GM23338 (cell line): ENCODE measurements around the gene FBXW11. TPM values are rescaled to one million over a fixed set of nuclear protein-coding genes. Genes with fewer than 3 reads are reported as not detected.

Experiments
- ATAC-seq: fragments of 200-7000 bp; cut with Tn5 transposase; 3 replicates; pipeline ENCODE4 v1.9.1; 2020
- DNase-seq: peaks from one replicate; pipeline ENCODE4 v3.0.0-alpha.2; 2015; ENCODE audit warnings: low spot score
- H2AFZ ChIP-seq: fragments of 200-600 bp; sonication (generic); 2 replicates; pipeline ENCODE4 v1.8.0; 2016; ENCODE audit warnings: antibody characterized with exemption, mild to moderate bottlenecking, moderate library complexity
- H3F3A ChIP-seq: fragments of 200-600 bp; sonication (generic); replicated peaks from 2 replicates; pipeline ENCODE4 v1.8.0; 2017; ENCODE audit warnings: antibody characterized with exemption, mixed run types, low read depth
- H3K27ac ChIP-seq: fragments of 200-600 bp; sonication (generic); 2 replicates; pipeline ENCODE4 v1.6.1; 2016; ENCODE audit warnings: low read depth
- H3K27me3 ChIP-seq: fragments of 200-600 bp; sonication (generic); 2 replicates; pipeline ENCODE4 v1.8.0; 2016; ENCODE audit warnings: mild to moderate bottlenecking, mixed run types, moderate library complexity; ENCODE audit not compliant: insufficient read depth
- H3K36me3 ChIP-seq: fragments of 200-600 bp; sonication (generic); 2 replicates; pipeline ENCODE4 v1.8.0; 2016; ENCODE audit warnings: mild to moderate bottlenecking; ENCODE audit not compliant: insufficient read depth
- H3K4me1 ChIP-seq: fragments of 200-600 bp; sonication (generic); 2 replicates; pipeline ENCODE4 v1.8.0; 2016; ENCODE audit warnings: mild to moderate bottlenecking, moderate library complexity; ENCODE audit not compliant: insufficient read depth
- H3K4me2 ChIP-seq: fragments of 200-600 bp; sonication (generic); 2 replicates; pipeline ENCODE4 v1.7.1; 2017; ENCODE audit warnings: mixed run types
- H3K4me3 ChIP-seq: fragments of 200-600 bp; sonication (generic); 2 replicates; pipeline ENCODE4 v1.6.1; 2016; ENCODE audit warnings: mixed run types
- H3K79me2 ChIP-seq: fragments of 200-600 bp; sonication (generic); replicated peaks from 2 replicates; pipeline ENCODE4 v1.8.0; 2017; ENCODE audit warnings: mild to moderate bottlenecking; ENCODE audit not compliant: insufficient read depth
- H3K9me2 ChIP-seq: fragments of 200-600 bp; sonication (generic); 2 replicates; pipeline ENCODE4 v1.8.0; 2017; ENCODE audit not compliant: insufficient read depth
- H4K20me1 ChIP-seq: fragments of 200-600 bp; sonication (generic); replicated peaks from 2 replicates; pipeline ENCODE4 v1.8.0; 2017; ENCODE audit warnings: mild to moderate bottlenecking; ENCODE audit not compliant: insufficient read depth
- H3K27ac Mint-ChIP-seq: 2 replicates; pipeline ENCODE4 v1.8.0; 2020; ENCODE audit warnings: inconsistent platforms, mild to moderate bottlenecking, moderate library complexity, mixed read lengths
- H3K27me3 Mint-ChIP-seq: 3 replicates; pipeline ENCODE4 v1.8.0; 2022; ENCODE audit warnings: low read depth, mild to moderate bottlenecking, moderate library complexity, mixed read lengths, inconsistent platforms; ENCODE audit not compliant: insufficient read depth, poor library complexity
- H3K36me3 Mint-ChIP-seq: 3 replicates; pipeline ENCODE4 v1.8.0; 2021; ENCODE audit warnings: low read depth, mild to moderate bottlenecking, inconsistent platforms, moderate library complexity, mixed read lengths
- H3K4me1 Mint-ChIP-seq: 3 replicates; pipeline ENCODE4 v1.8.0; 2020; ENCODE audit warnings: mild to moderate bottlenecking, inconsistent platforms, mixed read lengths
- H3K4me3 Mint-ChIP-seq: 3 replicates; pipeline ENCODE4 v1.8.0; 2021; ENCODE audit warnings: moderate library complexity, mild to moderate bottlenecking, inconsistent platforms, mixed read lengths
- H3K9me3 Mint-ChIP-seq: 3 replicates; pipeline ENCODE4 v1.8.0; 2020; ENCODE audit warnings: moderate library complexity, mild to moderate bottlenecking, inconsistent platforms, mixed read lengths
- CREB1 ChIP-seq: fragments of 250-450 bp; sonication (Bioruptor Pico); IDR thresholded peaks from 2 replicates; pipeline ENCODE4 v1.5.0; 2020; ENCODE audit warnings: low read depth, mild to moderate bottlenecking, moderate library complexity
- ETS1 ChIP-seq: IDR thresholded peaks from 2 replicates; pipeline ENCODE4 v1.6.1; 2016; ENCODE audit warnings: antibody characterized with exemption
- EZH2 ChIP-seq: fragments of 200-600 bp; sonication (generic); IDR thresholded peaks from one replicate; pipeline ENCODE4 v1.8.0; 2017; ENCODE audit warnings: antibody characterized with exemption, mild to moderate bottlenecking, low read depth; ENCODE audit not compliant: unreplicated experiment
- EZH2phosphoT487 ChIP-seq: fragments of 200-600 bp; sonication (generic); IDR thresholded peaks from one replicate; pipeline ENCODE4 v1.8.1; 2018; ENCODE audit warnings: antibody characterized with exemption; ENCODE audit not compliant: unreplicated experiment
- POLR2AphosphoS5 ChIP-seq: IDR thresholded peaks from 2 replicates; pipeline ENCODE4 v1.6.1; 2016; ENCODE audit warnings: antibody characterized with exemption, low read depth
- ZNF114 ChIP-seq: fragments of 250-450 bp; sonication (Bioruptor Pico); IDR thresholded peaks from 2 replicates; pipeline ENCODE4 v1.5.0; 2020; ENCODE audit warnings: mild to moderate bottlenecking, moderate library complexity
- ZNF331 ChIP-seq: fragments of 250-450 bp; sonication (Bioruptor Pico); IDR thresholded peaks from 2 replicates; pipeline ENCODE4 v1.5.0; 2020; ENCODE audit warnings: low read depth, mild to moderate bottlenecking, moderate library complexity
- ZNF462 ChIP-seq: fragments of 250-450 bp; sonication (Bioruptor Pico); IDR thresholded peaks from 2 replicates; pipeline ENCODE4 v1.5.0; 2020; ENCODE audit warnings: mild to moderate bottlenecking, moderate library complexity
- polyA plus RNA-seq: library from polyadenylated mRNA; unstranded; fragments of >200 nt; fragmentation: Nextera tagmentation; extraction: Ambion mirVana; gene quantifications from 2 replicates; pipeline ENCODE4 v1.2.1, GENCODE V29; 2016
- total RNA-seq: library from RNA; depleted of rRNA; stranded (reverse); fragments of >200 nt; shearing (Covaris generic); gene quantifications from 2 replicates; pipeline ENCODE4 v1.2.3, GENCODE V29; 2014

The FBXW11 gene
- total and polyA plus RNA-seq, 2 experiments from 2014 or later, result 45.0 to 88.0 TPM

GRCh38 chr5:171937351-171937750, 69.1 kb downstream of the FBXW11 start:
- Histone ChIP-seq H3F3A (no peaks in the 10 kb centered on the region), H3K36me3 (no peaks in the 10 kb centered on the region), H3K4me2 (no peak overlapping the region), H4K20me1 (peaks cover 31% of the 10 kb centered on the region), H3K27me3 (no peaks in the 10 kb centered on the region), H3K27ac (no peak overlapping the region), H3K79me2 (peaks cover 96% of the 10 kb centered on the region), H3K9me2 (no peaks in the 10 kb centered on the region), H3K4me1 (peaks cover 12% of the 10 kb centered on the region), H2AFZ (no peak overlapping the region), H3K4me3 (no peak overlapping the region)
- DNase-seq (no peak), ATAC-seq (no peak)
- H3K36me3 Mint-ChIP-seq, result peaks cover 16% of the 10 kb centered on the region; the same call in 2 of the 3 replicates
- no peak overlapping the region for H3K27ac Mint-ChIP-seq
- TF ChIP-seq ZNF462 (CRISPR knock-in tag), result no peak
- no peak for TF ChIP-seq ETS1
- TF ChIP-seq EZH2phosphoT487, result no peak
- TF ChIP-seq ZNF114, result no peak
- H3K4me3 Mint-ChIP-seq, result no peak overlapping the region
- H3K27me3 Mint-ChIP-seq, result no peaks in the 10 kb centered on the region
- peaks cover 10% of the 10 kb centered on the region for H3K4me1 Mint-ChIP-seq
- no peaks in the 10 kb centered on the region; the same call in 2 of the 3 replicates for H3K9me3 Mint-ChIP-seq

- Histone ChIP-seq H3K27me3 (no peaks in the 10 kb centered on the region), H3K4me2 (no peak overlapping the region), H4K20me1 (peaks cover 43% of the 10 kb centered on the region), H2AFZ (no peak overlapping the region), H3K4me1 (no peaks in the 10 kb centered on the region; the same call in 1 of the 2 replicates), H3K27ac (no peak overlapping the region), H3F3A (no peaks in the 10 kb centered on the region), H3K79me2 (peaks cover 99% of the 10 kb centered on the region), H3K36me3 (no peaks in the 10 kb centered on the region), H3K9me2 (no peaks in the 10 kb centered on the region), H3K4me3 (no peak overlapping the region)
- ATAC-seq (no peak), DNase-seq (no peak)
- Mint-ChIP-seq H3K36me3 (peaks cover 16% of the 10 kb centered on the region; the same call in 2 of the 3 replicates), H3K4me1 (peaks cover 10% of the 10 kb centered on the region; the same call in 2 of the 3 replicates), H3K9me3 (no peaks in the 10 kb centered on the region; the same call in 2 of the 3 replicates), H3K4me3 (no peak overlapping the region), H3K27me3 (no peaks in the 10 kb centered on the region), H3K27ac (no peak overlapping the region)
- no peak for TF ChIP-seq CREB1 (CRISPR knock-in tag)
- TF ChIP-seq ZNF331 (CRISPR knock-in tag), result no peak
- TF ChIP-seq ZNF114, result no peak
- no peak for TF ChIP-seq EZH2
- no peak for TF ChIP-seq POLR2AphosphoS5
- TF ChIP-seq EZH2phosphoT487, result no peak
Observed at GRCh38 chr5:171934586-171934985, 71.9 kb downstream of the FBXW11 start.
